Activated B cell treated with CpG ODN at 0.5 μM for 24 hours (primary cell): ENCODE measurements around the gene OLFML2A. TPM values are rescaled to one million over a fixed set of nuclear protein-coding genes. Genes with fewer than 3 reads are reported as not detected.

Source experiments
- ATAC-seq: fragments of 200-7000 bp; cut with Tn5 transposase; one replicate; pipeline ENCODE4 v1.10.0; 2021; ENCODE audit warnings: low read depth, mild to moderate bottlenecking, moderate library complexity
- CTCF ChIA-PET: fragments of 350-600 bp; sonication (Branson Sonifier 250); formaldehyde crosslinking; loops from one replicate; lab custom pipeline; 2021; ENCODE audit warnings: antibody characterized with exemption; lab: Charles Lee
- POLR2A ChIA-PET: fragments of 350-600 bp; sonication (Branson Sonifier 250); formaldehyde crosslinking; loops from one replicate; lab custom pipeline; 2021; ENCODE audit warnings: antibody characterized with exemption; lab: Charles Lee
- DNase-seq: peaks from one replicate; pipeline ENCODE4 v3.0.0; 2022
- H3K27ac Mint-ChIP-seq: one replicate; pipeline ENCODE4 v1.8.0; 2020; ENCODE audit warnings: mixed read lengths
- H3K27me3 Mint-ChIP-seq: one replicate; pipeline ENCODE4 v1.8.0; 2021; ENCODE audit warnings: mixed read lengths
- H3K36me3 Mint-ChIP-seq: one replicate; pipeline ENCODE4 v1.8.0; 2021; ENCODE audit warnings: low read depth, mixed read lengths
- H3K4me1 Mint-ChIP-seq: one replicate; pipeline ENCODE4 v1.8.0; 2021; ENCODE audit warnings: mixed read lengths
- H3K4me3 Mint-ChIP-seq: one replicate; pipeline ENCODE4 v1.8.0; 2020; ENCODE audit warnings: mild to moderate bottlenecking, mixed read lengths
- H3K9me3 Mint-ChIP-seq: one replicate; pipeline ENCODE4 v1.8.0; 2020; ENCODE audit warnings: mixed read lengths
- intact Hi-C: fragments of 100-400 bp; cut with micrococcal nuclease; formaldehyde crosslinking; loops from one replicate; pipeline ENCODE4 v1.15.1; 2024
- total RNA-seq: library from RNA; stranded (reverse); gene quantifications from 2 replicates; pipeline ENCODE4 v1.2.3, GENCODE V29; 2022
- TF ChIP-seq, protein P1 (sequence below): fragments of 200-600 bp; IDR thresholded peaks from one replicate; pipeline ENCODE4 v1.8.0; 2022; ENCODE audit warnings: antibody characterized with exemption, mild to moderate bottlenecking

Gene OLFML2A
- total RNA-seq, 1 donor from 2014 or later = 0.78 TPM

DNA sequence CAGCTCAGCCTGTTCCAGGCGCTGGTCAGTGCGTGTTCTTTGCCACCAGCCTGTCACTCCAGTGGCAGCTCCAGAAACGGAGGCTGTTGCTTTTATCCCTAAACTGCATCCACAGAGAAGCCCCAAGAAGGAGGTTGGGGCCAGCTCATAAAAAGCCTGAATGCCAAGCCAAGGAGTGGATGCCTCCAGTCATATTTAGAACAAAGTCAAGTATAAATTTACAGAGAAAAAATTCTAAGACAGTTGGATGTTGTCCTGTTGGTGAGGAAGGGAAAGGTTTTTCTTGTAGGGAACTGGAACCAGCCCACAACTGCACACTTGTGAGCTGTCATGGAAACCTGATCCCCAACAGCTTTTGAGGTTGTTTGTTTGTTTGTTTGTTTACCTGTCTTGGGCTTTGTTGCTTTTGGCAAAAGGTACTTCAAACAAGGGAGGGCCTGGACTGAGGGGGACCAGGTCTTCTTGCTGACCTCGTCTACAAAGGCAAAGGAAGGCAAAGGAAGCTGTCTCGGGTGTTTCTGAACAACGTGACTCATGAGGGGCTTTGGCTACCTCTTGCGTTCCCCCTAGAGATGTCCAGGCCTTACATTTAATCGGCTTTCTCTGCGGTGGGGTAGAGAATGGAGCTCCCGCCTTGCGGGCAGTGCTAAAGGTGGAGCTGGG is 36.7 kb downstream of the OLFML2A start:
- CTCF ChIA-PET = no interaction called here
- no peak for ATAC-seq
- no peak overlapping the region for H3K27ac Mint-ChIP-seq
- H3K36me3 Mint-ChIP-seq = no peaks in the 10 kb centered on the region
- POLR2A ChIA-PET = interaction anchor here (0.6 kb wide), 1 partner anchor 9 kb away, joined by 6 read pairs; no protein-coding TSS in a partner anchor
- TF ChIP-seq, protein P1, sequence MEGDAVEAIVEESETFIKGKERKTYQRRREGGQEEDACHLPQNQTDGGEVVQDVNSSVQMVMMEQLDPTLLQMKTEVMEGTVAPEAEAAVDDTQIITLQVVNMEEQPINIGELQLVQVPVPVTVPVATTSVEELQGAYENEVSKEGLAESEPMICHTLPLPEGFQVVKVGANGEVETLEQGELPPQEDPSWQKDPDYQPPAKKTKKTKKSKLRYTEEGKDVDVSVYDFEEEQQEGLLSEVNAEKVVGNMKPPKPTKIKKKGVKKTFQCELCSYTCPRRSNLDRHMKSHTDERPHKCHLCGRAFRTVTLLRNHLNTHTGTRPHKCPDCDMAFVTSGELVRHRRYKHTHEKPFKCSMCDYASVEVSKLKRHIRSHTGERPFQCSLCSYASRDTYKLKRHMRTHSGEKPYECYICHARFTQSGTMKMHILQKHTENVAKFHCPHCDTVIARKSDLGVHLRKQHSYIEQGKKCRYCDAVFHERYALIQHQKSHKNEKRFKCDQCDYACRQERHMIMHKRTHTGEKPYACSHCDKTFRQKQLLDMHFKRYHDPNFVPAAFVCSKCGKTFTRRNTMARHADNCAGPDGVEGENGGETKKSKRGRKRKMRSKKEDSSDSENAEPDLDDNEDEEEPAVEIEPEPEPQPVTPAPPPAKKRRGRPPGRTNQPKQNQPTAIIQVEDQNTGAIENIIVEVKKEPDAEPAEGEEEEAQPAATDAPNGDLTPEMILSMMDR = no peak
- H3K4me3 Mint-ChIP-seq = no peak overlapping the region
- DNase-seq = no peak
- H3K4me1 Mint-ChIP-seq = peaks cover 4% of the 10 kb centered on the region
- H3K27me3 Mint-ChIP-seq = no peaks in the 10 kb centered on the region
- intact Hi-C loops = no loop called here
- H3K9me3 Mint-ChIP-seq = no peaks in the 10 kb centered on the region

DNA sequence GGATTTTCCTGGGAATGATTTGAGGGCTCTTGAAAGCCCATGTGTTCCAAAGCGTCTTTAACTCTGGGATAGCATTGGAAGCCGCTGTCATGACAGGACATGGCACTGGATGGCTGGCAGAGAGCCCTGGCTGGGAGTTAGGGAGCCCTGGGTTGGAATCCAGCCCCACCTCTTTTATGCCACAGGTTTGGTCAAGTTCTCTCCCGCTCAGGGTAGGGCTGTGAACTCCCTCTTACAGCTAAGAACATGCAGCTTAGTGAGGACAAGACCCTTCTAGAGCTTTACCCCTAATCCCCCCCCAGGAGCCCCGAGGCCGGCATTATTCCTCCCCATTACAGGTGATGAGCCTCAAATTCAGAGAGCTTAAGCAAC is 37.2 kb downstream of the OLFML2A start:
- ATAC-seq = no peak
- DNase-seq = no peak
- H3K4me3 Mint-ChIP-seq = no peak overlapping the region
- H3K36me3 Mint-ChIP-seq = no peaks in the 10 kb centered on the region
- no peak overlapping the region for H3K27ac Mint-ChIP-seq
- intact Hi-C loops = no loop called here
- ChIA-PET CTCF (no interaction called here), POLR2A (no interaction called here)
- peaks cover 4% of the 10 kb centered on the region for H3K4me1 Mint-ChIP-seq
- TF ChIP-seq, protein P1 = no peak
- no peaks in the 10 kb centered on the region for H3K27me3 Mint-ChIP-seq
- no peaks in the 10 kb centered on the region for H3K9me3 Mint-ChIP-seq

DNA sequence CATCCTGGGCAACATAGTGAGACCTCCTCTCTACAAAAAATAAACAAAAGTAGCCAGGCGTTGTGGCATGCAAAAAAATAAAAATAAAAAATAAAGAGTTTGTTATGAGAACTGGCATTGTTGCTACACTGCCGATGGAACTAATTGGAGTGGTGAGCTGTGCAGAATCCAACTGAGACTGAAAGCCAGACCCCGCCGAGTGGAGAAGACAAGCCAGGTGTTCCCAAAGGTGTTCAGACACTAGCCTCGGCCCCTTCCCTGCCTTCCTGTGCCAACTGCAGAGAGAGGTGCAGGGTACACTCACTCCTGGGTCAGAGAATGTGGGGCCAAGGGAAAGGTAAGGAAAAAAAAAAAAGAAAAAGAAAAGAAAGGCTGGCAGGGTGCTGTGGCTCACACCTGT is 38.7 kb downstream of the OLFML2A start:
- TF ChIP-seq, protein P1 = no peak
- H3K27ac Mint-ChIP-seq = no peak overlapping the region
- POLR2A ChIA-PET = no interaction called here
- ATAC-seq (no peak), DNase-seq (no peak)
- H3K9me3 Mint-ChIP-seq = no peaks in the 10 kb centered on the region
- CTCF ChIA-PET = no interaction called here
- intact Hi-C loops = no loop called here
- H3K4me3 Mint-ChIP-seq = no peak overlapping the region
- no peaks in the 10 kb centered on the region for H3K27me3 Mint-ChIP-seq
- peaks cover 4% of the 10 kb centered on the region for H3K4me1 Mint-ChIP-seq
- H3K36me3 Mint-ChIP-seq = no peaks in the 10 kb centered on the region

DNA sequence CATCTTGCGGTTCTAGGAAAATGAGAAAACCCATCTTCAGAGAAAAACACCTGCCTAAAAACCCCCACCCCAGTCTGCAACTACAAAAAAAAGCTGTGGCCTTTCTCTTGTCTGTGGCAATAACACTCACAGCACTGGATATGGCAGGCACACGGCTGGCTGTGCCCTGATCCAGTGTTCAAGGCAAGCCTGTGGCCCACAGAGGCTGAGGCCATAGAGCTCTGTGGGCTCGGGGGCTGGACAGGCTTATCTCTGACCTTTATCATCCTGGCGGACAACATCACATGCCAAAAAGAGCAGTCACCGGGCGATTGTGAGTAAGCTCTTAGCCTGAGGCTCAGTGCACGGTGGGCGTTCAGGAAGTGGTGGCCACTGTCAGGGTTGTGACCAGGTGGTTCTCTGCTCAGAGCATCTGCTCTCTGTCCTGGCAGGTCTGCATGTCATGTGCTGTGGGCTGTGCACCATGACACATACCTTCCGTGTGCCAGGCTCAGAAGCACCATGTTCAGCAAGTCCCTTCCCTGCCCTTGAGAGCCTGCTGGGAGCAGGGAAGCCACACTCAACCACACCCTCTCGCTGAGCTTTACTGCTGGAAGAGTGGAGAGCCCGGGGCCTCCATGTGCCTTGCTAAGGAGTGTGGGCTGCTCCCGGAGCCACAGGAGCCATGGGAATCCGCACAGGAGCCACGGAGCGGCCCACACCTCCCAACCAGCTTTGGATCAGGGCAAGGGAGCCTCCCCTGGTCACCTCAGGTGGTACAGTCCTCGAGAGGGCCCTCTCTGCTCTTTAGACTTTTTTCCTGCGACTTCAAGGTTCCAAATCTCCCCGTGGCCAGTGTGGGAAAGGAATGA is 41.7 kb downstream of the OLFML2A start:
- intact Hi-C loops = no loop called here
- no peak overlapping the region for H3K4me3 Mint-ChIP-seq
- H3K27ac Mint-ChIP-seq = no peak overlapping the region
- no peaks in the 10 kb centered on the region for H3K9me3 Mint-ChIP-seq
- TF ChIP-seq, protein P1 = no peak
- H3K4me1 Mint-ChIP-seq = peaks cover 4% of the 10 kb centered on the region
- POLR2A ChIA-PET = interaction anchor here (0.5 kb wide), 1 partner anchor 11 kb away, joined by 7 read pairs; no protein-coding TSS in a partner anchor
- ATAC-seq (no peak), DNase-seq (no peak)
- no peaks in the 10 kb centered on the region for H3K27me3 Mint-ChIP-seq
- CTCF ChIA-PET = no interaction called here
- no peaks in the 10 kb centered on the region for H3K36me3 Mint-ChIP-seq
